Uterus (tissue), 4 donors: ENCODE results near the gene SMARCAD1. TPM values are rescaled to one million over a fixed set of nuclear protein-coding genes. Genes with fewer than 3 reads are reported as not detected.
"Not testable (repeated sequence)": the region's sequence is repeated elsewhere in the genome, so short reads cannot be mapped to it uniquely, and the experiment has no call there.

Source experiments
- DNase-seq, 2 donors: peaks; one replicate each; pipeline ENCODE4 v3.0.0-alpha.2; 2019 to 2020
- H3K27ac ChIP-seq, 2 donors: fragments of 200-600 bp; sonication (generic); 1 replicate in 1 of 2; 2 replicates in 1 of 2; pipeline ENCODE4 v1.5.1; 2016 to 2018
- H3K27me3 ChIP-seq, 2 donors: fragments of 200-600 bp; sonication (generic); one replicate each; pipeline ENCODE4 v1.5.1; 2018 to 2019; ENCODE audit warnings: control low read depth in 1 of 2
- H3K36me3 ChIP-seq, 2 donors: fragments of 200-600 bp; sonication (generic); one replicate each; pipeline ENCODE4 v1.5.1; 2019; ENCODE audit warnings: control low read depth in 1 of 2
- H3K4me1 ChIP-seq, 2 donors: fragments of 200-600 bp; sonication (generic); one replicate each; pipeline ENCODE4 v1.5.1; 2018 to 2019; ENCODE audit warnings: control low read depth in 1 of 2
- H3K4me3 ChIP-seq, 2 donors: fragments of 200-600 bp; sonication (generic); 1 replicate in 1 of 2; 2 replicates in 1 of 2; pipeline ENCODE4 v1.5.1; 2018 to 2019; ENCODE audit warnings: mild to moderate bottlenecking in 1 of 2
- H3K9me3 ChIP-seq, 2 donors: fragments of 200-600 bp; sonication (generic); one replicate each; pipeline ENCODE4 v1.5.1; 2019; ENCODE audit warnings: control low read depth in 1 of 2
- CTCF ChIP-seq, 4 experiments: fragments of 200-600 bp in 2 of 4; fragments of 450-650 bp in 2 of 4; sonication (generic) in 2 of 4; IDR thresholded peaks; one replicate each; pipeline ENCODE4 v1.5.1; 2016 to 2019; ENCODE audit warnings: antibody characterized with exemption in 4 of 4, mild to moderate bottlenecking in 2 of 4, moderate library complexity in 1 of 4
- POLR2A ChIP-seq, 2 donors: fragments of 450-650 bp; IDR thresholded peaks; one replicate each; pipeline ENCODE4 v1.6.1; 2016; ENCODE audit warnings: antibody characterized with exemption in 2 of 2, mild to moderate bottlenecking in 1 of 2, moderate library complexity in 1 of 2
- intact Hi-C: fragments of 100-400 bp; cut with DNase I; formaldehyde crosslinking; loops from one replicate; pipeline ENCODE4 v1.15.1; 2023; ENCODE audit warnings: low total_unique reads
- total RNA-seq, 4 donors: library from RNA; depleted of rRNA in 3 of 4; stranded (reverse); fragments of >200 nt in 3 of 4; gene quantifications; one replicate each; pipeline versions ENCODE4 v1.1.0 to v1.2.4, GENCODE V29; 2014 to 2023
- donor health status: DM: yes; HTN: yes; CAD: no.

SMARCAD1 gene
- total RNA-seq, 4 donors from 2014 or later: 14.9 to 84.9 (median 23.5) TPM

GRCh38 chr4:94302191-94302590, 94.5 kb downstream of the SMARCAD1 start:
- Histone ChIP-seq H3K4me3 (no peak overlapping the region), H3K9me3 (no peaks in the 10 kb centered on the region), H3K27me3 (no peaks in the 10 kb centered on the region), H3K4me1 (no peaks in the 10 kb centered on the region), H3K36me3 (no peaks in the 10 kb centered on the region), H3K27ac (no peak overlapping the region)
- TF ChIP-seq POLR2A (IDR thresholded peaks at IDR 0.05) (no peak), CTCF (IDR thresholded peaks at IDR 0.05) (no peak)
- intact Hi-C loops: no loop called here
- DNase-seq: no peak

- DNase-seq: no peak
- no peak overlapping the region for H3K27ac ChIP-seq
- no peak overlapping the region for H3K4me3 ChIP-seq
- no peaks in the 10 kb centered on the region for H3K36me3 ChIP-seq
- no peaks in the 10 kb centered on the region for H3K27me3 ChIP-seq
- H3K9me3 ChIP-seq: no peaks in the 10 kb centered on the region
- intact Hi-C loops: no loop called here
- TF ChIP-seq POLR2A (IDR thresholded peaks at IDR 0.05) (no peak), CTCF (IDR thresholded peaks at IDR 0.05) (peak; percentile 47 to 57 (median 50))
- H3K4me1 ChIP-seq: no peaks in the 10 kb centered on the region
Observed at GRCh38 chr4:94304365-94304971, 96.8 kb downstream of the SMARCAD1 start.

GRCh38 chr4:94305466-94306225, 98.0 kb downstream of the SMARCAD1 start:
- no peaks in the 10 kb centered on the region for H3K4me1 ChIP-seq
- intact Hi-C loops: no loop called here
- no peak for DNase-seq
- H3K27ac ChIP-seq: no peak overlapping the region
- no peak overlapping the region for H3K4me3 ChIP-seq
- no peak for TF ChIP-seq CTCF (IDR thresholded peaks at IDR 0.05)
- no peak for TF ChIP-seq POLR2A (IDR thresholded peaks at IDR 0.05)
- H3K9me3 ChIP-seq: no peaks in the 10 kb centered on the region
- no peaks in the 10 kb centered on the region for H3K36me3 ChIP-seq
- no peaks in the 10 kb centered on the region for H3K27me3 ChIP-seq

- Histone ChIP-seq H3K4me1 (no peaks in the 10 kb centered on the region), H3K9me3 (no peaks in the 10 kb centered on the region), H3K4me3 (no peak overlapping the region), H3K27me3 (no peaks in the 10 kb centered on the region), H3K36me3 (no peaks in the 10 kb centered on the region), H3K27ac (no peak overlapping the region)
- no peak for TF ChIP-seq POLR2A (IDR thresholded peaks at IDR 0.05)
- TF ChIP-seq CTCF (IDR thresholded peaks at IDR 0.05): no peak
- intact Hi-C loops: no loop called here
- no peak for DNase-seq
Observed at GRCh38 chr4:94306713-94307112, 99.0 kb downstream of the SMARCAD1 start.

GRCh38 chr4:94307231-94307871, 99.7 kb downstream of the SMARCAD1 start:
- no peaks in the 10 kb centered on the region for H3K4me1 ChIP-seq
- intact Hi-C loops: no loop called here
- H3K4me3 ChIP-seq: no peak overlapping the region
- H3K27ac ChIP-seq: no peak overlapping the region
- no peak for TF ChIP-seq POLR2A (IDR thresholded peaks at IDR 0.05)
- TF ChIP-seq CTCF (IDR thresholded peaks at IDR 0.05): no peak
- no peaks in the 10 kb centered on the region for H3K9me3 ChIP-seq
- no peak for DNase-seq
- no peaks in the 10 kb centered on the region for H3K27me3 ChIP-seq
- no peaks in the 10 kb centered on the region for H3K36me3 ChIP-seq

- intact Hi-C loops, H3K9me3 ChIP-seq: not testable (repeated sequence)
Observed at GRCh38 chr4:94319927-94320326, 112.3 kb downstream of the SMARCAD1 start.

More at GRCh38 chr4:94319927-94320326, 112.3 kb downstream of the SMARCAD1 start:
- not testable (repeated sequence) for DNase-seq, H3K27me3 ChIP-seq, H3K36me3 ChIP-seq, H3K4me1 ChIP-seq, H3K4me3 ChIP-seq, H3K27ac ChIP-seq
